Measurements from ENCODE around the gene ZNF143. TPM values are rescaled to one million over a fixed set of nuclear protein-coding genes. Genes with fewer than 3 reads are reported as not detected.
A peak's percentile ranks its signal among the peaks of the same experiment; 100 is the strongest.

ZNF143 gene
- 10 to 100 TPM; 24.2 to 42.5 (median 39.1) TPM for total RNA-seq
- 10 to 100 TPM; 12.1 to 19.4 (median 17.1) TPM for polyA plus RNA-seq
- long read RNA-seq, donor 1, partial matches to known transcripts = 0 of 5 reads
- long read RNA-seq, donor 1, other reads (novel, unspliced or antisense) = 0 of 5 reads
- long read RNA-seq, donor 2, partial matches to known transcripts = 0 of 4 reads
- long read RNA-seq, donor 2, other reads (novel, unspliced or antisense) = 0 of 4 reads

DNA sequence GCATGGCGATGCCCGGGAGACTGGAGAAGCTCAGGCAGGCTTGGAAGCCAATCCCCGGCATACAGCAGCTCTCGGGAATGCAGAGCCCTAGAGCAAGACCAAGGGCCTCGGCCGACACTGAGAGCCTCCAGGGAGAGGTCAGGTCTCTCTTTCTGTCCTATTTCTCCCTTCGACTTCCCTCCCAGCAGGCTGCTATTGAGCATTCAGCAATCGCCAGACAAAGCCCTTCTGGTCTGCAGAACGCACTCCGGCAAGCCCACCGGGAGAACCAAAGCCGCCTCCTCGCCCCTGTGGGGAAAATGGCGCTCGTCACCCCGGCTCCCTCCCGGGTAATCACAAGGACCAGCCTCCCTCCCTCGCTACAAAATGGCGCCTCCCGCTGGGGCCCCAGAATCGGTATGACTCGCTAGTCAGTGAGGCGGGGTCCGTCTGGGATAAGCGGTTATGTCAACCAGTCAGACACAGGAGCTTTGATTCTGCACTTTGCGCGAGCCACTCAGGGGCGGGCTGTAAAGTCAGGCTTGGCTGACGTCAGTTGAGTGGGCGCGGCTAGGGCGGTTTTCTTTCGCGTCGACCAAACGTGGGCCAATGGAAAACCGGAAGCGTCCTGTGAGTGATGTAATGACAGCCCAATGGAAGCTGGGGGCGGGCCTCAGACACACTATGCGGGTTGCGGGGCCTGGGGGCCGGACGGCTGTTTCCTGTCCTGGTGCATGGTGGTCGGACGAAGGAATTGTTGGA lies at the start of gene ZNF143:
Gene ZNF143, plus strand, starts transcription at position 691 of the 741 bp plus-strand sequence. CDS start 10,297 bp downstream, outside the sequence.
- WGBS, 5 donors = 0 to 1% (median 0%) methylated on average over 30 to 45 of the region's 45 CpGs
- peak; percentile 99 for DNase-seq
- intact Hi-C loops (cut with DNase I; ENCODE audit: low total_unique reads) = loop anchor here (5.0 kb wide), 1 partner anchor 773 kb away; no protein-coding TSS in a partner anchor
- Histone ChIP-seq H3K9me3 (no peaks in the 10 kb centered on the region), H3K27ac (peak within 1 kb of the TSS; percentile 93 to 100 (median 99)), H3K27me3 (replicated peaks in 1 of 7) (no peaks in the 10 kb centered on the region), H3K4me3 (peak within 1 kb of the TSS; percentile 49 to 86 (median 68)), H3K4me1 (peaks cover 12 to 51% (median 35%) of the 10 kb centered on the region in 6 donors), H3K36me3 (peaks cover 0 to 4% (median 0%) of the 10 kb centered on the region in 6 donors)
- TF ChIP-seq POLR2AphosphoS5 (IDR thresholded peaks at IDR 0.05) = peak; percentile 95 to 99 (median 98)
- TF ChIP-seq, protein P1, sequence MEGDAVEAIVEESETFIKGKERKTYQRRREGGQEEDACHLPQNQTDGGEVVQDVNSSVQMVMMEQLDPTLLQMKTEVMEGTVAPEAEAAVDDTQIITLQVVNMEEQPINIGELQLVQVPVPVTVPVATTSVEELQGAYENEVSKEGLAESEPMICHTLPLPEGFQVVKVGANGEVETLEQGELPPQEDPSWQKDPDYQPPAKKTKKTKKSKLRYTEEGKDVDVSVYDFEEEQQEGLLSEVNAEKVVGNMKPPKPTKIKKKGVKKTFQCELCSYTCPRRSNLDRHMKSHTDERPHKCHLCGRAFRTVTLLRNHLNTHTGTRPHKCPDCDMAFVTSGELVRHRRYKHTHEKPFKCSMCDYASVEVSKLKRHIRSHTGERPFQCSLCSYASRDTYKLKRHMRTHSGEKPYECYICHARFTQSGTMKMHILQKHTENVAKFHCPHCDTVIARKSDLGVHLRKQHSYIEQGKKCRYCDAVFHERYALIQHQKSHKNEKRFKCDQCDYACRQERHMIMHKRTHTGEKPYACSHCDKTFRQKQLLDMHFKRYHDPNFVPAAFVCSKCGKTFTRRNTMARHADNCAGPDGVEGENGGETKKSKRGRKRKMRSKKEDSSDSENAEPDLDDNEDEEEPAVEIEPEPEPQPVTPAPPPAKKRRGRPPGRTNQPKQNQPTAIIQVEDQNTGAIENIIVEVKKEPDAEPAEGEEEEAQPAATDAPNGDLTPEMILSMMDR (IDR thresholded peaks at IDR 0.05 in 8 of 11, conservative IDR thresholded peaks at IDR 0.05 in 3 of 11) = peak in 3 of 11 experiments; percentile 36 to 51 (median 39)
- TF ChIP-seq POLR2A (IDR thresholded peaks at IDR 0.05) = peak; percentile 83 to 94 (median 87)

DNA sequence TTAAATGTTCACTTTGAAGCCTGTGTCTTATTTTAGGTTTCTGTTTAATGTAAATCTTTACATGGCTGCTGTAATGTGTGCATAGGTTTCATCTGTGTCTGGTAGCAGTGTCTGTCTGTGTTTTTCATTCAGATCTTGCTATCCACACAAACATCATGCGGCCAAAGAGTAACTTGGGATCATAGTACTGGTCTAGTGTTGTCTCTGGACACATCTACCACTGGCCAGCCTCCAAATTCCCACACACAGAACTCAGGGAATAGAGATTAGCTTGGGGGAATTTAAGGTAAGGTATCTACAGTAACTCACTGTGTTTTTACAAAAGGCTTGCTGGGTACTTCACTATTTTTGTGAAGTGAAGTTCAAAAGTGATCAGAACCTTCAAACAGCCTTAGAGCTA lies 32.1 kb upstream of the ZNF143 start:
- no peak overlapping the region for H3K27ac ChIP-seq
- H3K27me3 ChIP-seq (replicated peaks in 1 of 7) = no peaks in the 10 kb centered on the region
- TF ChIP-seq POLR2AphosphoS5 (IDR thresholded peaks at IDR 0.05) (no peak), POLR2A (IDR thresholded peaks at IDR 0.05) (no peak)
- TF ChIP-seq, protein P1 (IDR thresholded peaks at IDR 0.05 in 8 of 11, conservative IDR thresholded peaks at IDR 0.05 in 3 of 11) = no peak
- DNase-seq = no peak
- H3K4me1 ChIP-seq = no peaks in the 10 kb centered on the region
- H3K36me3 ChIP-seq = peaks cover 2 to 100% (median 93%) of the 10 kb centered on the region in 6 donors
- H3K9me3 ChIP-seq = no peaks in the 10 kb centered on the region
- H3K4me3 ChIP-seq = no peak overlapping the region
- 91 to 100% (median 92%) methylated on average over 1 of the region's 1 CpG for WGBS, 5 donors
- intact Hi-C loops (cut with DNase I; ENCODE audit: low total_unique reads) = no loop called here

DNA sequence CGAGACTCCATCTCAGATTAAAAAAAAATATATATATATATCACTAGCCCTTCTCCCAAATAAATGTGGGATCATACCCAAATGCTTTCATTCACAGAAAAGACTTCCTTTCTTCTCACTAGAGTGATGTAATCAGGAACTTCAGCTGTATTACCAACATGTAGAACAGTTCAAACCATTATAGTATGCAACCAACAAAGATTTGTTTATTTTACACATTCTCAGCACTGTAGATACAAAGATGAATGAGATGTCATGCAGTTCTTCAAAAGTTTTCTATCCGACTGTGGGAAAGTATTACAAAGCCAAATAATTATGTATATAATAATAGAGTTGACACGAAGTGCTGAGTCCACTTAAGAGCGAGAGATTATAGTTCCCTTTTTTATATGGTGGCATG lies 22.2 kb upstream of the ZNF143 start:
- no peaks in the 10 kb centered on the region for H3K9me3 ChIP-seq
- H3K27me3 ChIP-seq (replicated peaks in 1 of 7) = no peaks in the 10 kb centered on the region
- H3K4me1 ChIP-seq = no peaks in the 10 kb centered on the region
- H3K36me3 ChIP-seq = peaks cover 2 to 100% (median 97%) of the 10 kb centered on the region in 6 donors
- intact Hi-C loops (cut with DNase I; ENCODE audit: low total_unique reads) = no loop called here
- no peak for TF ChIP-seq POLR2A (IDR thresholded peaks at IDR 0.05)
- TF ChIP-seq POLR2AphosphoS5 (IDR thresholded peaks at IDR 0.05) = no peak
- TF ChIP-seq, protein P1 (IDR thresholded peaks at IDR 0.05 in 8 of 11, conservative IDR thresholded peaks at IDR 0.05 in 3 of 11) = no peak
- 87 to 94% (median 89%) methylated on average over 4 of the region's 4 CpGs for WGBS, 5 donors
- DNase-seq = no peak
- H3K4me3 ChIP-seq = no peak overlapping the region
- H3K27ac ChIP-seq = no peak overlapping the region

DNA sequence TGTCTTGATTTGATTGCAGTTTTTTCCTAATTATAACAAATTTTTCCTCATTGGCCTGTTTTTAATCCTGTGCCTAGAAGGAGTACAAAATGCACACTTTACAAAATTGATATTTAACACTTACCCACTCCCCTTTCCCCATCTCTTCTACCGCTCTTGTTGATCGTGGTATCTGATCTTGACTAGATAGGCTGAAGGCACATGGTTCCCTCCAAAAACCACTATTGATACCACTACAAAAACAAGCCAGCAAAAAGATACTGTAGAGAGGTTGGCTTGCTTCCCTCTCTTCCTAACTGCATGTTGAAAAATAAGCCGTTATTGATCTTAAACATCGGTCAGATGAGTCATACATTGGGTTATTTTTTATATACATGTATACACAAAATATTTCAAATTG lies 14.6 kb upstream of the ZNF143 start:
- peaks cover 0 to 8% (median 6%) of the 10 kb centered on the region in 8 donors for H3K9me3 ChIP-seq
- H3K27me3 ChIP-seq (replicated peaks in 1 of 7) = no peaks in the 10 kb centered on the region
- no peak overlapping the region for H3K27ac ChIP-seq
- 80 to 92% (median 87%) methylated on average over 4 of the region's 4 CpGs for WGBS, 5 donors
- TF ChIP-seq POLR2AphosphoS5 (IDR thresholded peaks at IDR 0.05) (no peak), POLR2A (IDR thresholded peaks at IDR 0.05) (no peak)
- TF ChIP-seq, protein P1 (IDR thresholded peaks at IDR 0.05 in 8 of 11, conservative IDR thresholded peaks at IDR 0.05 in 3 of 11) = no peak
- peaks cover 2 to 77% (median 46%) of the 10 kb centered on the region in 6 donors for H3K36me3 ChIP-seq
- H3K4me1 ChIP-seq = no peaks in the 10 kb centered on the region
- no peak overlapping the region for H3K4me3 ChIP-seq
- DNase-seq = no peak
- intact Hi-C loops (cut with DNase I; ENCODE audit: low total_unique reads) = no loop called here
